ENCODE data around the gene LRP1B.

Gene LRP1B

GRCh38 chr2:140869107-140869506 is 1261.7 kb downstream of the LRP1B start:
- TF ChIP-seq EZH2 (IDR thresholded peaks at IDR 0.05; ENCODE audit: borderline replicate concordance, low read length), result no peak
- TF ChIP-seq CTCF (IDR thresholded peaks at IDR 0.05; ENCODE audit: low read length), result no peak
- no peaks in the 10 kb centered on the region for H3K9me3 ChIP-seq (ENCODE audit: low read length)
- no peaks in the 10 kb centered on the region for H3K36me3 ChIP-seq (ENCODE audit: insufficient read depth, low read length)
- H3K27me3 ChIP-seq (ENCODE audit: insufficient read depth, low read length), result no peaks in the 10 kb centered on the region
- H3K4me1 ChIP-seq (ENCODE audit: insufficient read depth, low read length, severe bottlenecking), result no peaks in the 10 kb centered on the region
- no peak overlapping the region for H3K4me3 ChIP-seq (ENCODE audit: low read depth, low read length, poor library complexity, severe bottlenecking)
- no peaks in the 10 kb centered on the region for H3K9me2 ChIP-seq (ENCODE audit: low read depth, low read length)
- no peaks in the 10 kb centered on the region for H3F3A ChIP-seq (ENCODE audit: insufficient read depth, low read length)
- H3K79me2 ChIP-seq (ENCODE audit: insufficient read depth, low read length), result no peaks in the 10 kb centered on the region
- H3K27ac ChIP-seq (ENCODE audit: low read depth, low read length, poor library complexity, severe bottlenecking), result no peak overlapping the region
- no peak overlapping the region for H3K9ac ChIP-seq (ENCODE audit: low read length)
- H4K20me1 ChIP-seq (ENCODE audit: insufficient read depth, low read length), result no peaks in the 10 kb centered on the region
- H3K4me2 ChIP-seq (ENCODE audit: low read length), result no peak overlapping the region
- H2AFZ ChIP-seq (ENCODE audit: low read length), result no peak overlapping the region

- H3K9ac ChIP-seq (ENCODE audit: low read length), result no peak overlapping the region
- no peak overlapping the region for H2AFZ ChIP-seq (ENCODE audit: low read length)
- TF ChIP-seq CTCF (IDR thresholded peaks at IDR 0.05; ENCODE audit: low read length), result no peak
- TF ChIP-seq EZH2 (IDR thresholded peaks at IDR 0.05; ENCODE audit: borderline replicate concordance, low read length), result no peak
- no peaks in the 10 kb centered on the region for H3K36me3 ChIP-seq (ENCODE audit: insufficient read depth, low read length)
- no peaks in the 10 kb centered on the region for H3F3A ChIP-seq (ENCODE audit: insufficient read depth, low read length)
- no peaks in the 10 kb centered on the region for H3K4me1 ChIP-seq (ENCODE audit: insufficient read depth, low read length, severe bottlenecking)
- H3K4me3 ChIP-seq (ENCODE audit: low read depth, low read length, poor library complexity, severe bottlenecking), result no peak overlapping the region
- H3K9me2 ChIP-seq (ENCODE audit: low read depth, low read length), result no peaks in the 10 kb centered on the region
- no peaks in the 10 kb centered on the region for H3K27me3 ChIP-seq (ENCODE audit: insufficient read depth, low read length)
- H3K79me2 ChIP-seq (ENCODE audit: insufficient read depth, low read length), result no peaks in the 10 kb centered on the region
- H3K27ac ChIP-seq (ENCODE audit: low read depth, low read length, poor library complexity, severe bottlenecking), result no peak overlapping the region
- no peaks in the 10 kb centered on the region for H3K9me3 ChIP-seq (ENCODE audit: low read length)
- H4K20me1 ChIP-seq (ENCODE audit: insufficient read depth, low read length), result no peaks in the 10 kb centered on the region
- H3K4me2 ChIP-seq (ENCODE audit: low read length), result no peak overlapping the region
Observed at GRCh38 chr2:140865837-140866236, 1265.0 kb downstream of the LRP1B start.

- TF ChIP-seq CTCF (IDR thresholded peaks at IDR 0.05; ENCODE audit: low read length), result peak; percentile 61; the same call in 1 of the 2 replicates
- TF ChIP-seq EZH2 (IDR thresholded peaks at IDR 0.05; ENCODE audit: borderline replicate concordance, low read length), result no peak
- H3K9me2 ChIP-seq (ENCODE audit: low read depth, low read length), result no peaks in the 10 kb centered on the region
- H3K36me3 ChIP-seq (ENCODE audit: insufficient read depth, low read length), result no peaks in the 10 kb centered on the region
- no peak overlapping the region for H3K9ac ChIP-seq (ENCODE audit: low read length)
- no peaks in the 10 kb centered on the region for H3K79me2 ChIP-seq (ENCODE audit: insufficient read depth, low read length)
- H3K27me3 ChIP-seq (ENCODE audit: insufficient read depth, low read length), result no peaks in the 10 kb centered on the region
- no peaks in the 10 kb centered on the region for H4K20me1 ChIP-seq (ENCODE audit: insufficient read depth, low read length)
- no peaks in the 10 kb centered on the region for H3K9me3 ChIP-seq (ENCODE audit: low read length)
- H3K27ac ChIP-seq (ENCODE audit: low read depth, low read length, poor library complexity, severe bottlenecking), result no peak overlapping the region
- no peak overlapping the region for H3K4me3 ChIP-seq (ENCODE audit: low read depth, low read length, poor library complexity, severe bottlenecking)
- no peak overlapping the region for H2AFZ ChIP-seq (ENCODE audit: low read length)
- no peak overlapping the region for H3K4me2 ChIP-seq (ENCODE audit: low read length)
- no peaks in the 10 kb centered on the region for H3F3A ChIP-seq (ENCODE audit: insufficient read depth, low read length)
- no peaks in the 10 kb centered on the region for H3K4me1 ChIP-seq (ENCODE audit: insufficient read depth, low read length, severe bottlenecking)
Observed at GRCh38 chr2:140863713-140864112, 1267.1 kb downstream of the LRP1B start.
